ENCODE results near the gene PELO.

GRCh38 chr5:52802974-52803336 lies 15.2 kb downstream of the PELO start:
- TF ChIP-seq CTCF (optimal IDR thresholded peaks at IDR 0.05 in 1 of 3, IDR thresholded peaks at IDR 0.05 in 1 of 3, conservative IDR thresholded peaks at IDR 0.05 in 1 of 3; ENCODE audit: extremely low read depth in 1 of 3, insufficient read depth in 2 of 3, low read length in 3 of 3) (no peak), EZH2 (IDR thresholded peaks at IDR 0.05; ENCODE audit: low read length) (no peak)
